HL-60 (cell line): ENCODE data around the gene NUDCD3.

Source experiments
- DNase-seq, 2 experiments: peaks; one replicate each; pipeline ENCODE4 v3.0.0-alpha.2; 2010 to 2020; ENCODE audit warnings: low read depth in 1 of 2, low spot score in 1 of 2
- H3K27ac ChIP-seq: fragments of 250-450 bp; sonication (Bioruptor Pico); replicated peaks from 2 replicates; pipeline ENCODE4 v1.5.1; 2020; ENCODE audit warnings: mild to moderate bottlenecking, moderate library complexity
- H3K27me3 ChIP-seq: fragments of 250-450 bp; sonication (Bioruptor Pico); 2 replicates; pipeline ENCODE4 v1.5.1; 2021; ENCODE audit warnings: mild to moderate bottlenecking, moderate library complexity; ENCODE audit not compliant: insufficient read depth, poor library complexity, severe bottlenecking
- H3K4me3 ChIP-seq: replicated peaks from 2 replicates; pipeline ENCODE4 v1.5.1; 2011; ENCODE audit warnings: mild to moderate bottlenecking, control low read depth, low read length; ENCODE audit not compliant: insufficient read depth
- GABPA ChIP-seq: IDR thresholded peaks from 2 replicates; pipeline ENCODE4 v1.6.1; 2012; ENCODE audit warnings: low read depth
- POLR2AphosphoS5 ChIP-seq: IDR thresholded peaks from 2 replicates; pipeline ENCODE4 v1.6.1; 2012; ENCODE audit warnings: low read depth
- SPI1 ChIP-seq: IDR thresholded peaks from 2 replicates; pipeline ENCODE4 v1.6.1; 2012; ENCODE audit warnings: low read depth, mild to moderate bottlenecking, borderline replicate concordance
- TF ChIP-seq, protein P1 (sequence below): IDR thresholded peaks from 2 replicates; pipeline ENCODE4 v1.6.1; 2012; ENCODE audit warnings: low read depth; ENCODE audit not compliant: insufficient replicate concordance
- TF ChIP-seq, protein P2 (sequence below): IDR thresholded peaks from one replicate; pipeline ENCODE4 v1.5.1; 2011; ENCODE audit warnings: low read length, control low read depth, inconsistent platforms; ENCODE audit not compliant: insufficient read depth

Gene NUDCD3

DNA sequence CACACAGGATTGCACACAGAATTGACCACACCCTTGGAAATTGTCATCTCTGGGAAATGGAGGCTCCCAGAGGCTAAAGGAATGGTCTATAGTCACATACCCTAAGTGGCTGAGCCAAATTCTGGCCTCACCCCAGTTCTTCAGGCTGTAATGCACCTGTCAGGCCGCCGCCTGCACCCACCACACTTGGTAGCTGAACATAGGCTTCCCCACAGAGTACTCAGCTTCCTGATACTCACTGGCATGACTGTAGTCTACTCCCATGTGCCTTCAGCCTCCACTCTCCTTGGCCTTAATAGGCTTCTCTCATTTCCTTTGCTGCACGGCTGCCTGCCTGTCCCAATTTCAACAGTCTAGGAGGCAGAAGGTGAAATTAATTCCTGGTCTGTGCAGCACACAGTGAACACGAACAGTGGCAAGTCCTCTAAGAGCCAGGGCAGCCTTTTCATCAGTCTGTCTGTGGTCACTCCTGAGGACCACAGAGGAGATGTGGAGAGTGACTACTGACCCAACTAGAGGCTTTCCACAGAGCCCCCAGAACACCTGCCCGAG lies 42.5 kb downstream of the NUDCD3 start:
- Histone ChIP-seq H3K27me3 (no peaks in the 10 kb centered on the region), H3K4me3 (no peak overlapping the region), H3K27ac (no peak overlapping the region)
- no peak for TF ChIP-seq POLR2AphosphoS5
- TF ChIP-seq, protein P1, sequence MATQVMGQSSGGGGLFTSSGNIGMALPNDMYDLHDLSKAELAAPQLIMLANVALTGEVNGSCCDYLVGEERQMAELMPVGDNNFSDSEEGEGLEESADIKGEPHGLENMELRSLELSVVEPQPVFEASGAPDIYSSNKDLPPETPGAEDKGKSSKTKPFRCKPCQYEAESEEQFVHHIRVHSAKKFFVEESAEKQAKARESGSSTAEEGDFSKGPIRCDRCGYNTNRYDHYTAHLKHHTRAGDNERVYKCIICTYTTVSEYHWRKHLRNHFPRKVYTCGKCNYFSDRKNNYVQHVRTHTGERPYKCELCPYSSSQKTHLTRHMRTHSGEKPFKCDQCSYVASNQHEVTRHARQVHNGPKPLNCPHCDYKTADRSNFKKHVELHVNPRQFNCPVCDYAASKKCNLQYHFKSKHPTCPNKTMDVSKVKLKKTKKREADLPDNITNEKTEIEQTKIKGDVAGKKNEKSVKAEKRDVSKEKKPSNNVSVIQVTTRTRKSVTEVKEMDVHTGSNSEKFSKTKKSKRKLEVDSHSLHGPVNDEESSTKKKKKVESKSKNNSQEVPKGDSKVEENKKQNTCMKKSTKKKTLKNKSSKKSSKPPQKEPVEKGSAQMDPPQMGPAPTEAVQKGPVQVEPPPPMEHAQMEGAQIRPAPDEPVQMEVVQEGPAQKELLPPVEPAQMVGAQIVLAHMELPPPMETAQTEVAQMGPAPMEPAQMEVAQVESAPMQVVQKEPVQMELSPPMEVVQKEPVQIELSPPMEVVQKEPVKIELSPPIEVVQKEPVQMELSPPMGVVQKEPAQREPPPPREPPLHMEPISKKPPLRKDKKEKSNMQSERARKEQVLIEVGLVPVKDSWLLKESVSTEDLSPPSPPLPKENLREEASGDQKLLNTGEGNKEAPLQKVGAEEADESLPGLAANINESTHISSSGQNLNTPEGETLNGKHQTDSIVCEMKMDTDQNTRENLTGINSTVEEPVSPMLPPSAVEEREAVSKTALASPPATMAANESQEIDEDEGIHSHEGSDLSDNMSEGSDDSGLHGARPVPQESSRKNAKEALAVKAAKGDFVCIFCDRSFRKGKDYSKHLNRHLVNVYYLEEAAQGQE, result no peak
- no peak for DNase-seq

DNA sequence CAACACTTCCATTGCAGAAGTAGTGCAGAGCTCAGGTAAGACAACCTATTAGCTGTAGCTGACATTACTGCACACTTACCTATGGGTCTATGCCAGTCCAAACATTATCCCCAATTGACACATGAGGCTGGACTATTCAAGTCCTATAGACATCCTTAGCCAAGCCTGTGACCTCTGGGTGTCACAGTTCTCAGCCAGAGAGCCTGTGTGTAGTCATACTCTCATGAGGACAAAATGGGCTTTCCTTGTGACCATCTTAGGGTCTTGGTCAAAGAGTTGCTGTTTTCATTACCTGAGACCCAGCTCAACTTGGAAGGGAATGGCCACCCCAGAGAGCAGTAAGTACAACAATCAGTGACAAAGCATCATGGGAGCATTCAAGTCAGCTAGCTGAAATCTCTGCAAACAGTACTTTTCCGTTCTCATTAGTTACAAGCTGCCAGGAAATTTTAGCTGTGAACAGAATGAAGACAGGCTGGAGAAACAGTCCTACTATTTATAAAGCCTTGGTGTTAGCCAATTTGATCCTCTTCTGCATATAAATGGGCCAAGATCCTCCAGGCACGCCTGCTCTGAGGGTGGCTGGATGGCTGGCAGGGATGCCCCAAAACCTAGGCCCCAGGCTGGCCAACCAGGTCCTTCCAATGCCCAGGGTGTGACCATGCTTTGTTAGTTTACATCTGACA lies 44.3 kb downstream of the NUDCD3 start:
- Histone ChIP-seq H3K27me3 (no peaks in the 10 kb centered on the region), H3K27ac (no peak overlapping the region), H3K4me3 (no peak overlapping the region)
- DNase-seq, result no peak
- TF ChIP-seq SPI1, result no peak
- TF ChIP-seq, protein P2, sequence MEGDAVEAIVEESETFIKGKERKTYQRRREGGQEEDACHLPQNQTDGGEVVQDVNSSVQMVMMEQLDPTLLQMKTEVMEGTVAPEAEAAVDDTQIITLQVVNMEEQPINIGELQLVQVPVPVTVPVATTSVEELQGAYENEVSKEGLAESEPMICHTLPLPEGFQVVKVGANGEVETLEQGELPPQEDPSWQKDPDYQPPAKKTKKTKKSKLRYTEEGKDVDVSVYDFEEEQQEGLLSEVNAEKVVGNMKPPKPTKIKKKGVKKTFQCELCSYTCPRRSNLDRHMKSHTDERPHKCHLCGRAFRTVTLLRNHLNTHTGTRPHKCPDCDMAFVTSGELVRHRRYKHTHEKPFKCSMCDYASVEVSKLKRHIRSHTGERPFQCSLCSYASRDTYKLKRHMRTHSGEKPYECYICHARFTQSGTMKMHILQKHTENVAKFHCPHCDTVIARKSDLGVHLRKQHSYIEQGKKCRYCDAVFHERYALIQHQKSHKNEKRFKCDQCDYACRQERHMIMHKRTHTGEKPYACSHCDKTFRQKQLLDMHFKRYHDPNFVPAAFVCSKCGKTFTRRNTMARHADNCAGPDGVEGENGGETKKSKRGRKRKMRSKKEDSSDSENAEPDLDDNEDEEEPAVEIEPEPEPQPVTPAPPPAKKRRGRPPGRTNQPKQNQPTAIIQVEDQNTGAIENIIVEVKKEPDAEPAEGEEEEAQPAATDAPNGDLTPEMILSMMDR, result no peak

DNA sequence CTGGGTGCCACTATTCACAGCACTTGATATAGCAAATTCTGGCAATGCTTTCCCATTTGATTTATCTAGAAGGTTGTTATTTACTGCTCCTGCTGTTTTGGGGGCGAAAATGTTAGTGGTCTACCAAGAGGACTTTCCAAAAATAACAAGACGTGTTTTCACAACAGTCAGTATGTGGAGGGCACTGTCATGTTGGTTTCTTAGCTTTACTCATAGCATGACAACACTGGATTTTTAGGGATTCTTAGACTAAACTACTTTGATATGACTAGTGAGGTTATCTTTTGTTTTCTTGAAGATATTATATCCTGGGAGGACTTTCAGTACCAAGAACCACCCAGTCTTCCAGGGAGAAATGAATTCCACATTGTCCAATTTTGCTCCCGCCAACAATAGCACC lies 49.4 kb downstream of the NUDCD3 start:
- Histone ChIP-seq H3K27ac (no peak overlapping the region), H3K27me3 (no peaks in the 10 kb centered on the region), H3K4me3 (no peak overlapping the region)
- DNase-seq, result no peak
- no peak for TF ChIP-seq GABPA
- TF ChIP-seq SPI1, result no peak
- TF ChIP-seq, protein P1, result no peak
- TF ChIP-seq, protein P2, result no peak
- no peak for TF ChIP-seq POLR2AphosphoS5

DNA sequence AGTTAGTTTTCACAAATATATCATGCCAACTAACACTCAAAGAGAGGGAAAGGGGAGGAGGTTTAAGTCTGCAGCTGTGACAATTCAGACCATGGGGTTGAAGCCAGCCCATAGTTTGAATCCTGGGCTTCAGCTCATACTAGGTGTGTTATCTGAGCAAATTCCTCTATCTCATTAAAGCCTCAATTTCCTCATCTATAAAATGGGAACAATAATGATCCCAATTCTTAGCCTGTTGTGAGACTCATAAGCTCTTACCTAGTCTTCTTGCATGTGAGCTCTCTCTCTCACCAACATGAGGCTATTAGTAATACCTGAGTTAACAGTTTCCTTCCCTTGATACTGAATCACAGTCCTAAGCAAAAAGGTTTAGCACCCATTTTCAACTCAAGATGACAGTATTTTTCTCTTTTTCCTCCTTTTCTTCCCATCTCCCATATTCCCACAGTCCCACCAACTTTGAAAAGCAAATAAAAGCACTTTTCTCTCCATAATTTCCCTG lies 49.8 kb downstream of the NUDCD3 start:
- DNase-seq, result no peak
- Histone ChIP-seq H3K4me3 (no peak overlapping the region), H3K27me3 (no peaks in the 10 kb centered on the region), H3K27ac (no peak overlapping the region)
- TF ChIP-seq SPI1, result no peak
- TF ChIP-seq, protein P2, result no peak
- TF ChIP-seq, protein P1, result no peak
- TF ChIP-seq POLR2AphosphoS5, result no peak
- no peak for TF ChIP-seq GABPA
